Epithelial cell of proximal tubule (primary cell): Measurements from ENCODE around the gene AMIGO1. TPM values are rescaled to one million over a fixed set of nuclear protein-coding genes. Genes with fewer than 3 reads are reported as not detected.

Experiments
- DNase-seq: peaks from one replicate; pipeline ENCODE4 v3.0.0-alpha.2; 2011; ENCODE audit warnings: low read depth
- H3K4me3 ChIP-seq: 2 replicates; pipeline ENCODE4 v1.5.1; 2011; ENCODE audit warnings: low read depth, mild to moderate bottlenecking, low read length
- total RNA-seq: library from RNA; depleted of rRNA; stranded (reverse); fragments of >200 nt; gene quantifications from 2 replicates; pipeline ENCODE4 v1.2.3, GENCODE V29; 2015
- TF ChIP-seq, protein P1 (sequence below): conservative IDR thresholded peaks from 2 replicates; pipeline ENCODE4 v1.5.1; 2012; ENCODE audit warnings: low read depth, mild to moderate bottlenecking, low read length

Gene AMIGO1
- total RNA-seq, 1 donor from 2014 or later = 0.92 TPM

DNA sequence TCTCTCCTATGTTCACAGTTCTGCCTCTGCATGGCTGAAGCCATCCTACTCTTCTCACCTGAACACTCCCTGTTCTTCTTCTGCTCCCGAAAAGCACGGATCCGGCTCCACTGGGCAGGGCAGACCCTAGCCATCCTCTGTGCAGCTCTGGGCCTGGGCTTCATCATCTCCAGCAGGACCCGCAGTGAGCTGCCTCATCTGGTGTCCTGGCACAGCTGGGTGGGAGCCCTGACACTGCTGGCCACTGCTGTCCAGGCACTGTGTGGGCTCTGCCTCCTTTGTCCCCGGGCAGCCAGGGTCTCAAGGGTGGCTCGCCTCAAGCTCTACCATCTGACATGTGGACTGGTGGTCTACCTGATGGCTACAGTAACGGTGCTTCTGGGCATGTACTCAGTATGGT, 13.8 kb downstream of the AMIGO1 start:
- DNase-seq = no peak
- no peak overlapping the region for H3K4me3 ChIP-seq
- TF ChIP-seq, protein P1, sequence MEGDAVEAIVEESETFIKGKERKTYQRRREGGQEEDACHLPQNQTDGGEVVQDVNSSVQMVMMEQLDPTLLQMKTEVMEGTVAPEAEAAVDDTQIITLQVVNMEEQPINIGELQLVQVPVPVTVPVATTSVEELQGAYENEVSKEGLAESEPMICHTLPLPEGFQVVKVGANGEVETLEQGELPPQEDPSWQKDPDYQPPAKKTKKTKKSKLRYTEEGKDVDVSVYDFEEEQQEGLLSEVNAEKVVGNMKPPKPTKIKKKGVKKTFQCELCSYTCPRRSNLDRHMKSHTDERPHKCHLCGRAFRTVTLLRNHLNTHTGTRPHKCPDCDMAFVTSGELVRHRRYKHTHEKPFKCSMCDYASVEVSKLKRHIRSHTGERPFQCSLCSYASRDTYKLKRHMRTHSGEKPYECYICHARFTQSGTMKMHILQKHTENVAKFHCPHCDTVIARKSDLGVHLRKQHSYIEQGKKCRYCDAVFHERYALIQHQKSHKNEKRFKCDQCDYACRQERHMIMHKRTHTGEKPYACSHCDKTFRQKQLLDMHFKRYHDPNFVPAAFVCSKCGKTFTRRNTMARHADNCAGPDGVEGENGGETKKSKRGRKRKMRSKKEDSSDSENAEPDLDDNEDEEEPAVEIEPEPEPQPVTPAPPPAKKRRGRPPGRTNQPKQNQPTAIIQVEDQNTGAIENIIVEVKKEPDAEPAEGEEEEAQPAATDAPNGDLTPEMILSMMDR = no peak

DNA sequence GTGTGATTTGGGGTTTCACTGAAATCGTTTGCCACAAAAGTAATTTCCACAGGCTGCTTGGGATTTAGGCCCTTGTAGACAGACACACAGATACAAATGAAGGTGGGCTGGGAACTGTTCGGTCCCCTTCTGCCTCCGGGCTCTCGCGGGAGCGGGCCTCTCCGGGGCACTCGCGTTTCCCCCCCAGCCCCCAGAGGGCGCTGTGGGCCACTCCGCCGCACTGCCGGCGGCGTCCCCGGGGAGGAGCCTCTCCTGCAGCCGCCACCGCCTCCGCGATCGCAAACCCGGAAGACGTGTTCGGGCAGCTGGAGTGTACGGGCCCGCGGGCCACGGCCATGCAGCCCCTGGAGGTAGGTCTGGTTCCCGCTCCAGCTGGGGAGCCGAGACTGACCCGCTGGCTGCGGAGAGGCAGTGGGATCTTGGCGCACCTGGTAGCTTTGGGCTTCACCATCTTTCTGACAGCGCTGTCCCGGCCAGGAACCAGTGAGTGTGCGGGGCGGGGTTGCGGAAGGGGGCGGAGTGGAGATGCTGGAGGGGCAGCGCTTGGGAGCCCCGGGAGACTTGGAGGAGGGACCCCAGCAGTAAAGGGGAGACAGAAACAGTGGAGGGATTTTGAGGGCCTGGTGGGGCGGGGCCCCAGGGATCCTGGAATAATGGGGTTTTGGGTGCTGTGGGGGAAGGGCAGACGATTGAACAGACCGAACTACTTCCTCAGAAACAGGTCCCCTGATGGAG, 15.6 kb downstream of the AMIGO1 start, which contains the start of gene CYB561D1:
CYB561D1 (plus strand) TSS at position 290 of the 735 bp plus-strand sequence; CDS start at position 336, 46 bp downstream.
- H3K4me3 ChIP-seq = peak within 1 kb of the TSS; percentile 71
- TF ChIP-seq, protein P1 = peak; percentile 86
- no peak for DNase-seq

DNA sequence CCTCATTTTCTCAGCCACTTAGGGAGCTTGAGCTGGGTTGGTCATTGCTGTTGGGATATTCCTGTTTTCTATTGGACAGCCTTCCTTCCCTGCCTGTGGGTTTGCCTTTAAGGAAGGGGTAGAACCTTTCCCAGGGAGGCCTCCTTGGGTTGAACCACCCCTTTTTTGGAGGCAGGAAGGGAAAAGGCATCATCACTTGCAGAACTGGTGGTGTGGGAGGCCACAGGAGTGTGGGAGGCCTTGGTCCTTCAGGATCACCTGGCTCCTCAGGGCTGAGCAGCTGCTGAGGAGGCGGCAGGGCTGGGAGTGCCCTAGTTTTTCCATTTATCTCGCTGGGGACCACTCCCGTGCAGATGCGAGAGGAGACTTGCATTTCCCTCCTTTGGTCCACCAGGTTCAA, 16.3 kb downstream of the AMIGO1 start:
- H3K4me3 ChIP-seq = no peak overlapping the region
- no peak for DNase-seq

DNA sequence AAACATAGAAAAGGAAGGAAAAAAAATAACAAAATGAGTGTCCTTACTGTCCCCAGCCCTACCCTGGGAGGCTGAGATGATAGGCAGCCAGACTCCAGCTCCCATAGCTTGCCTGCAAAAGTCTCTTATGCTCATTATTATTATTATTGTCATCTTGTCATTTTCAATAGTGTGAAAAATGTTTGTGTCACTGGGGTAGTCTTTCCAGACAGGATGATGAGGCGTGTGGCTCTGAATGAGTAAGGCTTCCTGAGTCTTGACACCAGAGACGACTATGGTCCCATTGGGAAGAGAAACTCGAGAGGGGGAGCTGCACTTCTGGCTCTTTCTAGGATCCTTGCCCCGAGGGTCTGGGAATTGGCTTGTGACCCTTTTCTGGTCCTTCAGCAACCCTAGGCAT, 16.7 kb downstream of the AMIGO1 start:
- H3K4me3 ChIP-seq = no peak overlapping the region
- TF ChIP-seq, protein P1 = no peak
- no peak for DNase-seq

More for the DNA sequence above, 16.3 kb downstream of the AMIGO1 start:
- TF ChIP-seq, protein P1 = no peak

DNA sequence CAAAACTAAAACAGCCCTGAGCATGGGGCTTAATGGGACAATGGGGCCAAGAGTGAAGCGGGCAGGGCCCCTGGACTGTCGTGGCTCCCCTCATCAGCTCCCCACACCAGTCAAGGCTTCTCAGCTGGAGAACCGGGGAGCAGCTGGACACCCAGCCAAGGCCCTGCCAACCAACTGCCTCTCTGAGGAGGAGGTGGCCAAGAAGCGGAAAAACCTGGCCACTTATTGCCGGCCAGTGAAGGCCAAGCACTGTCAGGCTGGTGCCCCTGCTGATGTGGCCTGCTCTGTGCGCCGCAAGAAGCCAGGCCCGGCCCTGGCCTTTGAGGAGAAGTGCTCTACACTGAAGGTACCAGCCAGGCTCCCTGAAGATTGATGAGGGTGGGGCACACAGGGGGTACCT, 18.2 kb downstream of the AMIGO1 start:
- no peak overlapping the region for H3K4me3 ChIP-seq
- no peak for DNase-seq
- TF ChIP-seq, protein P1 = no peak

DNA sequence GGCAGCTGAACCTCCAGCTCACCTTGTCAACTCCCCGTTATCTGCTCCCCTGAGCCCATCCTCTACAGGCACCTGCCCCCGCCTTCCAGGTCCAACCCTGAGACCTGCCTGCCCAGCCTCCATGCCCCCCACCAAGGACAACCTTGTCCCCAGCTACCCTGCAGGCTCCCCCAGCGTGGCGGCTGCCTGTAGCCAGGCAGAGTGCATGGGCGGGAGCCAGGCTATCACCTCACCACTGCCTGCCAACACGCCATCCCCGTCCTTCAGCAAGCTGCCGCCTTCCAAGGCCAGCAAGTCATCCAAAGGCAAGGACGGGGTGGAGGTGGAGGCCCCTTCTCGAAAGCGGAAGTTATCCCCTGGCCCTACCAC, 18.6 kb downstream of the AMIGO1 start:
- TF ChIP-seq, protein P1 = no peak
- H3K4me3 ChIP-seq = no peak overlapping the region
- DNase-seq = no peak
